AG10803 (cell line): Measurements from ENCODE around the gene RARA.
A peak's percentile ranks its signal among the peaks of the same experiment; 100 is the strongest.
"Not testable (repeated sequence)": the region's sequence is repeated elsewhere in the genome, so short reads cannot be mapped to it uniquely, and the experiment has no call there.

Experiments used
- DNase-seq: peaks from one replicate; pipeline ENCODE4 v3.0.0; 2010; ENCODE audit warnings: low read depth
- H3K4me3 ChIP-seq: 2 replicates; pipeline ENCODE4 v1.5.1; 2011; ENCODE audit warnings: mild to moderate bottlenecking, low read length, control low read depth
- CTCF ChIP-seq: conservative IDR thresholded peaks from 2 replicates; pipeline ENCODE4 v1.5.1; 2011; ENCODE audit warnings: mild to moderate bottlenecking, low read length, control low read depth, inconsistent platforms

RARA gene

GRCh38 chr17:40297511-40297910, 11.5 kb upstream of the RARA start:
- no peak overlapping the region for H3K4me3 ChIP-seq
- no peak for DNase-seq
- TF ChIP-seq CTCF: no peak

- H3K4me3 ChIP-seq: no peak overlapping the region
- no peak for TF ChIP-seq CTCF
- DNase-seq: peak; percentile 86
Measured at GRCh38 chr17:40298726-40299125, 10.3 kb upstream of the RARA start.

GRCh38 chr17:40299159-40299757, 9.7 kb upstream of the RARA start:
- DNase-seq: peak; percentile 82
- not testable (repeated sequence) for H3K4me3 ChIP-seq

GRCh38 chr17:40301315-40301714, 7.7 kb upstream of the RARA start:
- no peak overlapping the region for H3K4me3 ChIP-seq
- no peak; the same call in 1 of the 2 replicates for TF ChIP-seq CTCF
- no peak for DNase-seq

GRCh38 chr17:40303009-40303657, 5.8 kb upstream of the RARA start:
- DNase-seq: peak; percentile 91
- peak overlapping the region; percentile 26 for H3K4me3 ChIP-seq
- TF ChIP-seq CTCF: peak; percentile 84

GRCh38 chr17:40303708-40304551, 5.0 kb upstream of the RARA start:
- no peak overlapping the region; the same call in 1 of the 2 replicates for H3K4me3 ChIP-seq
- peak; percentile 95 for DNase-seq
- no peak for TF ChIP-seq CTCF

- DNase-seq: peak; percentile 98
- not testable (repeated sequence) for H3K4me3 ChIP-seq
Measured at GRCh38 chr17:40304552-40304863, 4.5 kb upstream of the RARA start.

GRCh38 chr17:40304866-40305265, 4.1 kb upstream of the RARA start:
- DNase-seq: not testable (repeated sequence)

More at GRCh38 chr17:40304866-40305265, 4.1 kb upstream of the RARA start:
- H3K4me3 ChIP-seq: not testable (repeated sequence)
